Suprapubic skin (tissue), 3 donors: ENCODE results near the gene ST7.

Source experiments
- CTCF ChIP-seq, 2 donors: fragments of 200-600 bp in 1 of 2; fragments of 450-650 bp in 1 of 2; sonication (generic) in 1 of 2; IDR thresholded peaks; one replicate each; pipeline ENCODE4 v1.5.1; 2016 to 2019; ENCODE audit warnings: antibody characterized with exemption in 2 of 2, mild to moderate bottlenecking in 1 of 2, moderate library complexity in 1 of 2
- EP300 ChIP-seq: sonication (generic); formaldehyde crosslinking; IDR thresholded peaks from one replicate; pipeline ENCODE4 v1.6.1; 2017; ENCODE audit warnings: antibody characterized with exemption
- POLR2A ChIP-seq, 2 donors: fragments of 450-650 bp; IDR thresholded peaks; one replicate each; pipeline ENCODE4 v1.6.1; 2017; ENCODE audit warnings: antibody characterized with exemption in 2 of 2, mild to moderate bottlenecking in 2 of 2, moderate library complexity in 2 of 2

GRCh38 chr7:117178600-117178999, 225.3 kb downstream of the ST7 start:
- no peak for TF ChIP-seq CTCF (IDR thresholded peaks at IDR 0.05)
- no peak for TF ChIP-seq POLR2A (IDR thresholded peaks at IDR 0.05)
- TF ChIP-seq EP300: no peak
